Endothelial cell of umbilical vein (primary cell): ENCODE data around the gene ASIC4. TPM values are rescaled to one million over a fixed set of nuclear protein-coding genes. Genes with fewer than 3 reads are reported as not detected.

ENCODE experiments used
- BruUV-seq: library from RNA; stranded (reverse); fragments of 400-500 nt; replicated peaks from 2 replicates; lab custom pipeline; 2021; lab: Mats Ljungman, UMichigan
- CTCF ChIA-PET: fragments of 300-600, 350-600 bp; sonication (Branson Sonifier 250); formaldehyde crosslinking; loops from one replicate; lab custom pipeline; 2021; ENCODE audit warnings: antibody characterized with exemption, inconsistent platforms; lab: Charles Lee
- POLR2A ChIA-PET: fragments of 300-600, 350-600 bp; sonication (Branson Sonifier 250); formaldehyde crosslinking; loops from one replicate; lab custom pipeline; 2021; ENCODE audit warnings: antibody characterized with exemption, inconsistent platforms; lab: Charles Lee
- DNase-seq: peaks from one replicate; pipeline ENCODE4 v3.0.0-alpha.2; 2011; ENCODE audit warnings: low read depth, low spot score
- FAIRE-seq: peaks from 2 replicates; lab custom pipeline; 2011; peaks lifted over from hg19 to GRCh38; lab: Jason Lieb, UNC
- H2AFZ ChIP-seq: 2 replicates; pipeline ENCODE4 v1.6.0; 2012; ENCODE audit warnings: low read depth, low read length, control low read depth, inconsistent platforms
- H3K27ac ChIP-seq: 2 replicates; pipeline ENCODE4 v1.5.1; 2011; ENCODE audit warnings: low read depth, mild to moderate bottlenecking, control low read depth, low read length, moderate library complexity; ENCODE audit not compliant: insufficient read depth
- H3K27me3 ChIP-seq, 2 experiments: 2 replicates each; pipeline versions ENCODE4 v1.6.0 to v1.6.1; 2011; ENCODE audit warnings: low read length in 2 of 2, mixed read lengths in 1 of 2; ENCODE audit not compliant: control insufficient read depth in 2 of 2, insufficient read depth in 2 of 2
- H3K36me3 ChIP-seq, 2 experiments: 2 replicates in 1 of 2; 3 replicates in 1 of 2; pipeline ENCODE4 v1.5.1; 2011; ENCODE audit warnings: low read length in 2 of 2, mild to moderate bottlenecking in 1 of 2, moderate library complexity in 1 of 2; ENCODE audit not compliant: control insufficient read depth in 2 of 2, insufficient read depth in 2 of 2; ENCODE audit errors: extremely low read depth in 1 of 2
- H3K4me1 ChIP-seq: 3 replicates; pipeline ENCODE4 v1.5.1; 2011; ENCODE audit warnings: mild to moderate bottlenecking, low read length; ENCODE audit not compliant: control insufficient read depth, insufficient read depth; ENCODE audit errors: extremely low read depth
- H3K4me2 ChIP-seq: 2 replicates; pipeline ENCODE4 v1.6.1; 2011; ENCODE audit warnings: low read length, control low read depth, mixed read lengths; ENCODE audit not compliant: insufficient read depth
- H3K4me3 ChIP-seq, 3 experiments: fragments of 200-600 bp in 1 of 3; sonication (generic), shearing (Covaris generic) in 1 of 3; replicated peaks in 1 of 3; 2 replicates each; pipeline ENCODE4 v1.5.1; 2011 to 2016; ENCODE audit warnings: control low read depth in 3 of 3, low read length in 3 of 3, mild to moderate bottlenecking in 2 of 3, inconsistent platforms in 1 of 3, low read depth in 1 of 3, moderate library complexity in 1 of 3; ENCODE audit not compliant: insufficient read depth in 1 of 3
- H3K79me2 ChIP-seq: 2 replicates; pipeline ENCODE4 v1.6.0; 2012; ENCODE audit warnings: low read length, inconsistent platforms; ENCODE audit not compliant: control insufficient read depth, insufficient read depth
- H3K9ac ChIP-seq: replicated peaks from 2 replicates; pipeline ENCODE3; 2011; ENCODE audit warnings: low read length, control low read depth; ENCODE audit not compliant: insufficient read depth; ENCODE audit errors: extremely low read depth
- H3K9me1 ChIP-seq: replicated peaks from 3 replicates; pipeline ENCODE4 v1.6.0; 2011; ENCODE audit warnings: mild to moderate bottlenecking, low read length; ENCODE audit not compliant: control insufficient read depth, insufficient read depth; ENCODE audit errors: extremely low read depth
- H3K9me3 ChIP-seq: replicated peaks from 2 replicates; pipeline ENCODE4 v1.5.1; 2012; ENCODE audit warnings: low read length, inconsistent platforms; ENCODE audit not compliant: control insufficient read depth, insufficient read depth
- H4K20me1 ChIP-seq: replicated peaks from 2 replicates; pipeline ENCODE3; 2011; ENCODE audit warnings: mild to moderate bottlenecking, low read length; ENCODE audit not compliant: control insufficient read depth, insufficient read depth; ENCODE audit errors: extremely low read depth
- FOS ChIP-seq: IDR thresholded peaks from 2 replicates; pipeline ENCODE4 v1.6.1; 2011; ENCODE audit warnings: mild to moderate bottlenecking, low read length, moderate library complexity, borderline replicate concordance; ENCODE audit not compliant: insufficient read depth
- JUN ChIP-seq: IDR thresholded peaks from 2 replicates; pipeline ENCODE4 v1.6.1; 2011; ENCODE audit warnings: borderline replicate concordance, low read depth; ENCODE audit not compliant: insufficient read length, insufficient read depth
- POLR2A ChIP-seq: IDR thresholded peaks from 2 replicates; pipeline ENCODE4 v1.6.1; 2012; ENCODE audit warnings: low read depth, mild to moderate bottlenecking, control low read depth, low read length
- dilution Hi-C: fragments of 300-500 bp; cut with MboI; formaldehyde crosslinking; loops from one replicate; pipeline ENCODE4 v1.15.0; 2019; ENCODE audit warnings: low sequenced_read_pairs; ENCODE audit not compliant: extremely low pct_ligation_motif_present
- intact Hi-C: fragments of 100-400 bp; cut with micrococcal nuclease; formaldehyde crosslinking; loops from one replicate; pipeline ENCODE4 v1.10.0; 2022
- polyA plus RNA-seq, 4 experiments: library from polyadenylated mRNA; depleted of rRNA in 3 of 4; stranded (reverse) in 3 of 4; unstranded in 1 of 4; fragments of >200 nt; gene quantifications; 2 replicates each; pipeline versions ENCODE4 v1.2.1 to v1.2.3, GENCODE V29; 2011 to 2012; ENCODE audit warnings: missing spikeins in 1 of 4
- total RNA-seq: library from RNA; stranded (reverse); gene quantifications from 2 replicates; pipeline ENCODE4 v1.2.3, GENCODE V29; 2021
- TF ChIP-seq, protein P1 (sequence below), 2 donors: IDR thresholded peaks; 1 replicate in 1 of 2; 2 replicates in 1 of 2; pipeline ENCODE4 v1.5.1; 2011; ENCODE audit warnings: low read length in 2 of 2, mild to moderate bottlenecking in 2 of 2, moderate library complexity in 2 of 2, control low read depth in 1 of 2, inconsistent platforms in 1 of 2, low read depth in 1 of 2; ENCODE audit not compliant: insufficient read depth in 1 of 2; ENCODE audit errors: extremely low read depth in 1 of 2

Gene ASIC4
- total and polyA plus RNA-seq, 2 donors (not counting 3 experiments of a cell fraction or from before 2014, with no cell fraction given), result not detected

DNA sequence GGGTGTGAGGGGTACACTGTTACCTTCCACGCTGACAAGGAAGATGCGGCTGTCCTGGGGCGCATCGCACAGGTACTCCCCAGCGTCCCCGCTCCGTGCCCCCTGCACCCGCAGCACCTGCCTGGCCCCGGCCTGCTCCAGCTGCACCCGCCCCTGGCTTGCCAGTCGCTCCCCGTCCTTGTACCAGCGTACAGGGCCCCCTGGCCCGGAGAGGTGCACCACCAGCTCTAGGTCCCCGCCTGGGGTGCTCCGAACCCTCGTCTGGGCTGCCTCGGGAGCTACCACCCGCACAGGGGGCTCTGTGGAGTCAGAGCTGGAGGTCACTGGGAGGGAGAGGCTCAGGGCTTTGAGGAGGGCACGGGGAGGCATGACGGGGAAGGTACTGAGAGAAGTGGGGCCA is 43.0 kb downstream of the ASIC4 start:
- H3K9ac ChIP-seq, result no peak overlapping the region
- no peak for FAIRE-seq
- CTCF ChIA-PET, result interaction anchor here (1.0 to 1.3 kb wide), 3 partner anchors 14 to 18 kb away, joined by 3 to 5 read pairs (median 3); partner anchors contain the start of gene OBSL1

More for the DNA sequence above, 43.0 kb downstream of the ASIC4 start:
- peaks cover 2 to 9% of the 10 kb centered on the region in 2 experiments for H3K27me3 ChIP-seq
- no peak for DNase-seq
- H3K36me3 ChIP-seq, result no peaks in the 10 kb centered on the region
- no peaks in the 10 kb centered on the region for H3K4me1 ChIP-seq
- H2AFZ ChIP-seq, result no peak overlapping the region
- H4K20me1 ChIP-seq, result no peaks in the 10 kb centered on the region
- intact Hi-C loops (no loop called here), dilution Hi-C loops (no loop called here)
- no peak for TF ChIP-seq FOS
- no peak for TF ChIP-seq JUN
- TF ChIP-seq POLR2A, result no peak
- TF ChIP-seq, protein P1, sequence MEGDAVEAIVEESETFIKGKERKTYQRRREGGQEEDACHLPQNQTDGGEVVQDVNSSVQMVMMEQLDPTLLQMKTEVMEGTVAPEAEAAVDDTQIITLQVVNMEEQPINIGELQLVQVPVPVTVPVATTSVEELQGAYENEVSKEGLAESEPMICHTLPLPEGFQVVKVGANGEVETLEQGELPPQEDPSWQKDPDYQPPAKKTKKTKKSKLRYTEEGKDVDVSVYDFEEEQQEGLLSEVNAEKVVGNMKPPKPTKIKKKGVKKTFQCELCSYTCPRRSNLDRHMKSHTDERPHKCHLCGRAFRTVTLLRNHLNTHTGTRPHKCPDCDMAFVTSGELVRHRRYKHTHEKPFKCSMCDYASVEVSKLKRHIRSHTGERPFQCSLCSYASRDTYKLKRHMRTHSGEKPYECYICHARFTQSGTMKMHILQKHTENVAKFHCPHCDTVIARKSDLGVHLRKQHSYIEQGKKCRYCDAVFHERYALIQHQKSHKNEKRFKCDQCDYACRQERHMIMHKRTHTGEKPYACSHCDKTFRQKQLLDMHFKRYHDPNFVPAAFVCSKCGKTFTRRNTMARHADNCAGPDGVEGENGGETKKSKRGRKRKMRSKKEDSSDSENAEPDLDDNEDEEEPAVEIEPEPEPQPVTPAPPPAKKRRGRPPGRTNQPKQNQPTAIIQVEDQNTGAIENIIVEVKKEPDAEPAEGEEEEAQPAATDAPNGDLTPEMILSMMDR (IDR thresholded peaks at IDR 0.05; ENCODE audit: extremely low read depth in 1 of 2, insufficient read depth in 1 of 2, low read depth in 1 of 2, low read length in 2 of 2), result no peak
- H3K79me2 ChIP-seq, result no peaks in the 10 kb centered on the region
- H3K9me1 ChIP-seq, result no peaks in the 10 kb centered on the region
- POLR2A ChIA-PET, result no interaction called here
- H3K9me3 ChIP-seq, result no peaks in the 10 kb centered on the region
- no peak overlapping the region for H3K4me2 ChIP-seq
- BruUV-seq, result no TSS peak
- no peak overlapping the region for H3K27ac ChIP-seq
- no peak overlapping the region for H3K4me3 ChIP-seq
